Measurements from ENCODE around the gene IBSP.

The IBSP gene

GRCh38 chr4:87804871-87805270, 5.5 kb downstream of the IBSP start:
- Histone ChIP-seq H3K9ac (no peak overlapping the region), H3K4me3 (no peak overlapping the region), H3K27me3 (no peaks in the 10 kb centered on the region), H3K27ac (no peak overlapping the region), H3K4me1 (no peaks in the 10 kb centered on the region), H3K4me2 (no peak overlapping the region), H4K20me1 (no peaks in the 10 kb centered on the region), H3K9me3 (no peaks in the 10 kb centered on the region), H3K36me3 (no peaks in the 10 kb centered on the region)
- TF ChIP-seq Cebpa-rat (IDR thresholded peaks at IDR 0.05): no peak

GRCh38 chr4:87805971-87806370, 6.6 kb downstream of the IBSP start:
- no peak overlapping the region for H3K27ac ChIP-seq
- H3K36me3 ChIP-seq: no peaks in the 10 kb centered on the region
- TF ChIP-seq Cebpa-rat (IDR thresholded peaks at IDR 0.05): no peak
- H3K27me3 ChIP-seq: no peaks in the 10 kb centered on the region
- no peaks in the 10 kb centered on the region for H3K4me1 ChIP-seq
- no peak overlapping the region for H3K4me3 ChIP-seq
- H3K9ac ChIP-seq: no peak overlapping the region
- H3K9me3 ChIP-seq: no peaks in the 10 kb centered on the region
- no peak overlapping the region for H3K4me2 ChIP-seq
- H4K20me1 ChIP-seq: no peaks in the 10 kb centered on the region

DNA sequence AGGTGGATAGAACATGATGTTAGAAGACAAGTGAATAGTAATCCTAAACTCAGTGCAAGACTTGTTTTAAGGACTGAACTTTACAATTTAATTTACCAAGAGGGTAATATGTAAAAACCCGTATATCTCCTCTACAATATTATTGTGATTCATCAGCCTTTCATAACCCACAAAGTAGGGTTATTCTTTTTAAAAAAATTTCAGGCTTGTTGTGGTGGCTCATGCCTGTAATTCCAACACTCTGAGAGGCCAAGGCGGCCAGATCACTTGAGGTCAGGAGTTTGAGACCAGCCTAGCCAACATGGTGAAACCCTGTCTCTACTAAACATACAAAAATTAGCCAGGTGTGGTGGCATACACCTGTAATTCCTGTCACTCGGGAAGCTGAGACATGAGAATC, 7.2 kb downstream of the IBSP start:
- Histone ChIP-seq H3K4me2 (no peak overlapping the region), H3K9ac (no peak overlapping the region)

GRCh38 chr4:87807402-87807801, 8.0 kb downstream of the IBSP start:
- TF ChIP-seq Cebpa-rat (IDR thresholded peaks at IDR 0.05): no peak
- no peaks in the 10 kb centered on the region for H3K4me1 ChIP-seq
- H3K36me3 ChIP-seq: no peaks in the 10 kb centered on the region
- H3K4me3 ChIP-seq: no peak overlapping the region
- H3K9me3 ChIP-seq: no peaks in the 10 kb centered on the region
- no peaks in the 10 kb centered on the region for H3K27me3 ChIP-seq
- H4K20me1 ChIP-seq: no peaks in the 10 kb centered on the region
- H3K9ac ChIP-seq: no peak overlapping the region
- no peak overlapping the region for H3K27ac ChIP-seq
- H3K4me2 ChIP-seq: no peak overlapping the region

More for the DNA sequence above, 7.2 kb downstream of the IBSP start:
- no peak for TF ChIP-seq Cebpa-rat (IDR thresholded peaks at IDR 0.05)
- Histone ChIP-seq H4K20me1 (no peaks in the 10 kb centered on the region), H3K36me3 (no peaks in the 10 kb centered on the region), H3K4me3 (no peak overlapping the region), H3K9me3 (no peaks in the 10 kb centered on the region), H3K4me1 (no peaks in the 10 kb centered on the region), H3K27ac (no peak overlapping the region), H3K27me3 (no peaks in the 10 kb centered on the region)

DNA sequence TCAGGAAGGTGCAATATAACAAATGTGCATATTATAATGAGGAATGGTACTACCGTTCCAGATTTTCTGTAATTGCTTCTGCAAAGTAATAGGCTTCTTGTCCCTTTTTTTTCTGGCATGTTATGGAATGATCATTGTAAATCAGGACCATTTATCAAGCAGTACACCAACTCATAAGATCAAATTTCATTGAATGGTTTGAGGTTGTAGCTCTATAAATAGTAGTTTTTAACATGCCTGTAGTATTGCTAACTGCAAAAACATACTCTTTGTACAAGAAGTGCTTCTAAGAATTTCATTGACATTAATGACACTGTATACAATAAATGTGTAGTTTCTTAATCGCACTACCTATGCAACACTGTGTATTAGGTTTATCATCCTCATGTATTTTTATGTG, 12.6 kb downstream of the IBSP start:
- no peak overlapping the region for H3K9ac ChIP-seq
- no peaks in the 10 kb centered on the region for H3K4me1 ChIP-seq
- H3K27me3 ChIP-seq: no peaks in the 10 kb centered on the region
- H3K4me3 ChIP-seq: no peak overlapping the region
- no peak for TF ChIP-seq Cebpa-rat (IDR thresholded peaks at IDR 0.05)
- no peaks in the 10 kb centered on the region for H3K36me3 ChIP-seq
- no peaks in the 10 kb centered on the region for H3K9me3 ChIP-seq
- H4K20me1 ChIP-seq: no peaks in the 10 kb centered on the region
- no peak overlapping the region for H3K4me2 ChIP-seq
- no peak overlapping the region for H3K27ac ChIP-seq

DNA sequence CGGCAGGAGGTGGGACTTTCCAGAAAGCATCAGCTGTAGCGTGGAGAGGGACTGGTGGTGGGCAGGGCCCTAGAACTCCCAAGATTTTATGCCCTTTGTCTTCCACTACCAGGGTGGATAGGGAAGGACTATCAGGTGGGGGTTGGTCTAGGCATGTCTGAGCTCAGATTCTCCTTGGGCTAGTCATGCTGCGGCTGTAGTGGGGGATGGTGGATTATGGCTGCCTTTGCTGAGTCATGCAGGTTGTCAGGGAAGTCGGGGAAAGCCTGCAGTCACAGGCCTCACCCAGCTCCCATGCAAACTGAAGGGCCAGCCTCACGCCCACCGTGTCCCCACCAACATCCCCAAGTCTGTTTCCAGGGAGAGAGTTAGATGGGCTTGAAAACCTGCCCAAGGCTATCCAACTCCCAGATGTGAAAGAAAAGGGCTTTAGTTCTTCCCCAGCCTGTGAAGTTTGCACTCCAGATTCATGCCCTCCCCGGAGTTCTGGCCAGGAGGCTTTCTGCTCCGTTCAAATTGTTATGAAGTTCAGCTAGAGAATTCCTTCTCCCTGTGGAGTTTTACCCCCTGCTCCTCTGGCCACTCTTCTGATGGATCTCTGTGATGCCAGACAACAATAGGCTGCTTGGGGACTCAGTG, 20.0 kb downstream of the IBSP start:
- no peak overlapping the region for H3K4me2 ChIP-seq

DNA sequence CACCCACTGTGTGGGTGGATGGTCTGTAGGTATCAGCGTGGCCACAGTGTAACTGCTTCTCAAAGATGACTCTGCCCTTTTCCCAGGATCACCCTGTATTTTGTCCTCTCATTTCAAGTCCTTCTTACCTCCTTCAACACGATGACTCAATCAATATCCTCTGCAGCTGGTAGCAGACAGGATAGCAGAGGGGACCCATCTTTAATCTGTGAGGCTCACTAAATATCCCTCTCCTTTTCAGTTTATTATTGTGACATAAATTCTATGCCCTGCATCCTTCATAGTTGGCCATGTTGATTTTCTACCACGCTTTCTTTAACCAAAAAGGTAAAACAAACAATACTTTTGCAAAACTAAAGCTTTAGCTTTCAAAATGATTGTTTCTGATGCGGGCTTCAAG, 23.8 kb downstream of the IBSP start:
- Histone ChIP-seq H4K20me1 (no peaks in the 10 kb centered on the region), H3K27ac (no peak overlapping the region), H3K4me1 (no peaks in the 10 kb centered on the region), H3K36me3 (no peaks in the 10 kb centered on the region), H3K9me3 (no peaks in the 10 kb centered on the region), H3K9ac (no peak overlapping the region), H3K27me3 (no peaks in the 10 kb centered on the region), H3K4me2 (no peak overlapping the region), H3K4me3 (no peak overlapping the region)
- no peak for TF ChIP-seq Cebpa-rat (IDR thresholded peaks at IDR 0.05)

More for the DNA sequence above, 20.0 kb downstream of the IBSP start:
- H3K36me3 ChIP-seq: no peaks in the 10 kb centered on the region
- H3K9me3 ChIP-seq: no peaks in the 10 kb centered on the region
- no peak for TF ChIP-seq Cebpa-rat (IDR thresholded peaks at IDR 0.05)
- H3K27ac ChIP-seq: no peak overlapping the region
- H3K27me3 ChIP-seq: no peaks in the 10 kb centered on the region
- no peaks in the 10 kb centered on the region for H3K4me1 ChIP-seq
- H4K20me1 ChIP-seq: no peaks in the 10 kb centered on the region
- H3K9ac ChIP-seq: no peak overlapping the region
- H3K4me3 ChIP-seq: no peak overlapping the region

DNA sequence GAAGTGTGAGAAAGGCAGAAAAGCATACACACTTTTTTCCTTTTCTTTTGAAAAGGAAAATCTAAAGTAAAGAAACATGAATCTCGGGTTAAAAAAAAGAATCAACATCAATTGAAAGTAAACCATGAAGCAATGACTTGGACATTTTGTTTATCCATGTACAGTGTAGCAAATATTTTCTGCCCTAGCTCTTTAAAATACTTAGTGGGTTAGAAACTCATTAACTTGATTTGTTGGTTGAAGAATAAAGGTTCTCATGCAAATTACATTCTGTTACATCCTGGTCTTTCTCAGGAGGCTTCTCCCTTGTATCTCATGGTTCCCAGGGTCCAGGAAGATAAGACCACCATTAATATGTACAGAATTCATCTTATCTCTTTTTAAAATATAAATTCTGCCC, 24.4 kb downstream of the IBSP start:
- no peaks in the 10 kb centered on the region for H3K27me3 ChIP-seq
- no peaks in the 10 kb centered on the region for H3K36me3 ChIP-seq
- H3K27ac ChIP-seq: no peak overlapping the region
- no peak overlapping the region for H3K9ac ChIP-seq
- no peak overlapping the region for H3K4me3 ChIP-seq
- no peak overlapping the region for H3K4me2 ChIP-seq
- no peaks in the 10 kb centered on the region for H3K9me3 ChIP-seq
- TF ChIP-seq Cebpa-rat (IDR thresholded peaks at IDR 0.05): no peak
- H3K4me1 ChIP-seq: no peaks in the 10 kb centered on the region
- H4K20me1 ChIP-seq: no peaks in the 10 kb centered on the region

DNA sequence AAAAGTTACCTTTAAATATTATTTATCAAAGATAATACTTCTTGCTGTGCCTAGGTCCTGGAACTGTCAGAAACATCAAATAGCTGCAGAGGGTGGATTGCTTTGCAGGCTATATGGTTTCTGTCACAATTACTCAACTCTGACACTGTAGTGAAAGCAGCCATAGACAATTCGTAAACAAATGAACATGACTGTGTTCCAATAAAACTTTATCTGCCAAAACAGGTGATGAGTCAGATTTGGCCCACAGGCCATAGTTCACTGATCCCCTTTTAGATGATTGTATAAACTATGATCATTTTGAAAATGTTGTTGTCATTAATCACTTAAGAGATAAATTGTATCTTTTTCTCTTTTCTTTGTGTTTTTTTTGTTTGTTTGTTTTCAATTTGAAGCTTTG, 25.0 kb downstream of the IBSP start:
- no peaks in the 10 kb centered on the region for H4K20me1 ChIP-seq
- H3K36me3 ChIP-seq: no peaks in the 10 kb centered on the region
- no peaks in the 10 kb centered on the region for H3K4me1 ChIP-seq
- no peak overlapping the region for H3K4me2 ChIP-seq
- H3K27me3 ChIP-seq: no peaks in the 10 kb centered on the region
- no peak overlapping the region for H3K9ac ChIP-seq
- no peak overlapping the region for H3K27ac ChIP-seq
- H3K4me3 ChIP-seq: no peak overlapping the region
- no peak for TF ChIP-seq Cebpa-rat (IDR thresholded peaks at IDR 0.05)
- no peaks in the 10 kb centered on the region for H3K9me3 ChIP-seq

- H3K4me1 ChIP-seq: no peaks in the 10 kb centered on the region
- no peak within 1 kb of the TSS for H3K9ac ChIP-seq
- H3K4me3 ChIP-seq: no peak within 1 kb of the TSS
- H3K4me2 ChIP-seq: no peak within 1 kb of the TSS
- H3K27me3 ChIP-seq: no peaks in the 10 kb centered on the region
- no peaks in the 10 kb centered on the region for H3K36me3 ChIP-seq
- H4K20me1 ChIP-seq: no peaks in the 10 kb centered on the region
- TF ChIP-seq Cebpa-rat (IDR thresholded peaks at IDR 0.05): no peak
- no peaks in the 10 kb centered on the region for H3K9me3 ChIP-seq
- H3K27ac ChIP-seq: no peak within 1 kb of the TSS
Observed at GRCh38 chr4:87832669-87833068, 33.3 kb downstream of the IBSP start, which contains the start of gene MEPE. Gene MEPE (plus strand): TSS chr4:87832969. CDS start chr4:87834715, 1,746 bp downstream.

DNA sequence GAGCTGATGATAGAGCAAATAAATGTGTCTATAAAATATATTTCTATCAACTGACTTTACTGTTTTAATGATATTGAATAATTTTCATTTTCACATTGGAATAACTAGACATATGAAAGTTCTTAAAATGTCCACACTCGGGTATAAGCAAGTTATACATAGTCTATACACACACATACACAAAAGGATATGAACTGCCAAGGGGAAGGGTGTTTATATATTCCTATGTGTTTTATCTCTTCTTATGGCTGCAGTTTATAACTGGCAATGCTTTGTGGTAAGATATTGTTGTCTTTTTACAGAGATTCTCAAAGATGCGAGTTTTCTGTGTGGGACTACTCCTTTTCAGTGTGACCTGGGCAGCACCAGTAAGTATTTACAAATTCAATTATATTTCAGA, 35.0 kb downstream of the IBSP start:
- TF ChIP-seq Cebpa-rat (IDR thresholded peaks at IDR 0.05): no peak
- Histone ChIP-seq H3K27ac (no peak overlapping the region), H4K20me1 (no peaks in the 10 kb centered on the region), H3K4me2 (no peak overlapping the region), H3K27me3 (no peaks in the 10 kb centered on the region), H3K4me1 (no peaks in the 10 kb centered on the region), H3K9me3 (no peaks in the 10 kb centered on the region), H3K4me3 (no peak overlapping the region), H3K36me3 (no peaks in the 10 kb centered on the region), H3K9ac (no peak overlapping the region)

All from BLaER1 (cell line).